ENCODE measurements around the gene STARD13.

The STARD13 gene

DNA sequence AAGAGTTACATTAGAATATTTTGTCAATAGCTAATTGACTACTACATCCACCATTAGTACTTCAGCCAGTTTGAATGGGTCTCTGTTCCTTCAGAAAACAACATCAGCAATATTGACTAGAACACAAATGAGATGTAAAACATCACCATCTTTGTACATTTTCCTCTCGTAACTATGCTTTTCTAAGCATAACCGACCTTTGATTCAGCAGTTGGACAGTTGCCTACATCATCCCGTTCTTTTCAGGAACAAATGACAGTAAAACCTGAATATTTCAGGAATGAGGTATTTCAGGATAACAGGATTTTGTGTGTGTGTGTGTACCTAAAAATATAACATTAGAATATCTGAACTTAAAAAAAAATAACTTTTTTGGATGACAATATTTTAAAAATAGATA is 60.9 kb downstream of the STARD13 start:
- no peak for DNase-seq

DNA sequence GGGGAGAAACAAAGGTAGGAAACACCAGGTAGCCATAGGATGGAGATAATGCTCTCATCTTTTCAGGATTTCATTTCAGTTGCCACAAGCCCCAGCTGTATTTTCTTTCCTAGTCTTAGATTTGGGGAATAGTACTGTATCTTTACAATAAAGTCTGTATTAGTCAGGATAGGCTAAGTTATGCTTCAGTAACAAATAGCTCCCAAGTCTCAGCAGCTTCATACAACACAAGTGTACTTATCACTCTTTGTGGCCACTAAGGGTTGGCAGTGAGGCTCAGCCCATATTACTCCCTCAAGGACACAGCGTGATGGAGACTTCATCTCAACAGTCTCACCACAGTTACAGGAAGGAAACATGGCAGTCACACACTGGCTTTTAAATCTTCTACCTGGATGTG is 61.4 kb downstream of the STARD13 start:
- DNase-seq: no peak

DNA sequence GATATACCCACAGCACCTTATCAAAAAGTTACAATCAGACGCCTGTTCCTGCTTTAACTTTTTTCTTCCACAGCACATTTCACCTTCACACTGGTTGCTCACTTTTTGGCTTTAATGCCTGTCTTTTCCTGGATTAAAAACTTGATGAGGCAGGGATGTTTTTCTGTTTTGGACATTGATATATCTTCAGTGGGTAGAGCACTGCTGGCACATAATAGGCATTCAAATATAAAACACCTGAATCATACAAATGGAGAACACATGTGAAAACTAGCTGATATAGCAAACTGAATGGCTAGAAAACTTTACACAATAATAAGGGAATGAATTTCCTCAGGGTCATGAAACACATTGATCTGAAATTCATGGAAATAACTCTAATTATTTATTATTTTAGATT is 65.6 kb downstream of the STARD13 start:
- no peak for DNase-seq

DNA sequence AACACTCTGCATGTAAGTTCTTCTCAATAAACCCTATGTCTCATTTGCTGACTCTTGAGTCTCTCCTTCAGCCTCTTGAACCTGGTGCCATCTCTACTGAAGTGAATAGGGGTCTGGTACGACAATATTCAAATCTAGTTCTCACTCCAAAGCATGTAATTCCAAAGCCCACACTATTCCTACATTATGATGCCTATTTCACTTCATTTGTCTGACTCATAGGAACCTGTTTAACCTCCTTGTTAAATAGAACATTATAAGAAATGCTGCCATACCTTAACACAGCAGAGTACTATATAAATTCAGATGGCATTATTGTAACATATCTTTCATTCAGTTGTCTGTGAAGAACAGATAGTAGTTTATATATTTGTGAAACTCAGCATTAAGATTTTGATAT is 67.1 kb downstream of the STARD13 start:
- DNase-seq: no peak

DNA sequence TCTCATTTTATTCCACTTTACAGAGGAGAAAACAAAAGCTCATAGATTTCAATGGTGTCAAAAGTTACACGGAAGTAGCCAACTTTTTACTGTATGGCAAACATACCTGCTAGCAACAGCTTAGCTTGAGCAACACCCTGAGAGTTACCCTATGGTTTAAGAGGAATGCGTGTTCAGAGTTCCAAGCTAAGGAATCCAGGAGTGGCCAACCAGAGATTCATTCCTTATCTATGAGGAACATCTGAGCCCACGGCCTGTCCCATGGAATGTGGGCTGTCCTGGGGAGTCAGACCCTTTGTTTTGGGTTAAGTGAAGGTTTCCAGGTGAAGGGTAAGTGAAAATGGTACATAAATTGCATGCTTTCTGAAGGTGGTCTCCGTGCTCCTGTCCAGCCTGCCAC is 67.5 kb downstream of the STARD13 start:
- DNase-seq: no peak

DNA sequence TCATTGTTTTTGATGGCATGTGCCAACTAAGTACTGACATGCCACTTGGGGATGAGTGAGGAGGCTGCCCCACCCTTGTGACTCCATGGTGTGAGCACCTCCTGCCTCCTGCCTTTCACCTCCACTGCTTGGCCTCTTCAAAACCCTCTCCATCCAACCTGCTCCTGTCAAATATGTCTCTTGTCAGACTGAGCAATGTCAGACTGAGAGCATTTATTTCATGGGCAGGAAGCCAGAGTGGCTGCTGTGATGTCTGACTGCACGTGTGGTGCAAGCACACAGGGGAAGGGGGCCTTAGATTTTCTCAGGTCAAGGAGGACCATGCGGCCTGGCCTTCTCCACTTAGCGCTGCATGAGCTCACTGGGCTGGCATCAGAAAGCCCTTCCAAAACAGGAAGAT is 68.3 kb downstream of the STARD13 start:
- no peak for DNase-seq

DNA sequence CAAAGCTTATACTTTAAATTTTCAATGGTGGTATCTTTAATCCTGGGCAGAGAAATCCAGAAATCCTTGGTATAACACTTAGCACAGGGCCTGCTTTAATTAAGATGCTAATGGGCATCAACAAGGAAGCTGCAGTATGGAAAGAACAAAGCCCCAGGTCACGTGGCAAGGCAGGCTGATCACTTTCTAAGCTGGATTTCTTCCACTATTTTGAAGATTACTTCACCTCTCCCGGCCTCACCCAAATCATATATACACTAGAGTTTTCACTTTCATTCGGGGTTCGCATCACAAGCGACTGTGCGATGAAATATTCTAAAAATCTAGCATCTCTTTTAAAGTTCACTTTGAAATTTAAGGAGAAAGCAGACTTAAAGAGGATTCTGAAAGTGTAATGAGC is 71.8 kb downstream of the STARD13 start:
- DNase-seq: no peak

DNA sequence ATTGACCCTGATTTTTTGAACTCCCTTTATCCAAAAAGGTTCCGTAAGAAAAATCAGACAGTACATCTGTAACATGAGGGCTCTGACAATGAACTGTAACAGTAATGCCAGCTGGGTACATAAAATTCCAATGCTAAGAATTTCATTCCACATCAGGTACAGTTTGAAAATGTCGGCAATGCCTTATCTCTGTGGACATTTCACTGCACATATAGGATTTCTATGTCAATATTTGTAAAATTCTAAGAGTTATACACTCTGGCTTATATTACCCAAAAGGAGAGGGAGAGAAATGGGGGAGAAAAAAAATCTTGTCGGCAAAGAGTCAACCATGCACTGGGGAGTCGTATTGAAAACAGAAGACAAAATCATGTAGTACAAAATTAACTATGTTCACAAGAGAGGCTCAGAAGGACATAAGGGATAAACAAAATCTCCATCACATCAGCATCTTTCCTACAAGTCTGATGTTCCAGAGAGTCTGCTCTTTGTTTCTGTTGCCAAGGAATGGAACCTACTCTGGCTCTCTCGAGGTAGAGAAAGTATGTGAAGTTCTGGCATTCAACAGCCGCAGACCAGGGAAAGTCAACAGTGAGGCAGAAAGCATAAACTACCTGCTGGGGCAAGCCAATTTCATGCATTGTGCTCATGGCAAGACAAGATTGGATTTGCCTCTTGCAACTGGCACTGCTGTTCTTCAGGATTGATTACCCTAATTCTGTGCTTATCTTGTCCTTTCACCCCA is 72.4 kb downstream of the STARD13 start:
- DNase-seq: no peak

DNA sequence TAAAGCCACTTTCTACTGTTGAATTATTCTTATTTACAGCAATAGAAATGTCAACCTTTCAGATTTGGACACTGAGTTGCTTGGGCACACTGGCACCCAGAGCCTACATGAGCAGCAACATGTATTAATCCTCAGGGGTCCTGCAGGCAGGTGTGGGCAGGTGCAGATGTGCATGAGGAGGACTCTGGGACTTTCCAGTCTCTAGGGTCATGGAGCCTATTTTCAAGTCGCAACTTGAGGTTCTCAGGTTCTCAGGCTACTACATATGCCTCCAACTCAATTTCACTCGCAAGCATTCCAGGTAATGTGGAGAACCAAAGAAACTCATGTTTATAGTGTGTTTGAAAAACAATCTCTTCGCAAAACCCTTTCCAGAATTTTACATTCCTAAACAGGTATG is 73.2 kb downstream of the STARD13 start:
- DNase-seq: no peak

DNA sequence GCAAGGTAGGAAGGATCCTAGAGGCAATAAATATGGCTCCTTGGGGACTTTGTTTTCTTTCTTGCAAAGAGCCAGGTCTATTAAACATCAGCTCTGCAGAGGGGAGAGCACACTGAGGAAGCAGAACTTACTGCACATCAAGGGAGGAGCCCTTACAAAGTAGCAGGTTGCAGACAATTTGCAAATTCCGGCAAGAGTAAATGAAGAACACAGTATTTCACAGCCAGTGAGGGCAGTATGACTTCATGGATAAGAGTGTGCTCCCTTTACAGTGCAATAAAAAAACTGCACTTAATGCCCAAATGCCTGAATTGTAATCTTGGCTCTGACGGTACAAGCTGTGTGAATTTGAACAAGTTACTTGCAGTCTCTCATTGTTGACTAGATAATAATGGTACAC is 75.5 kb downstream of the STARD13 start:
- DNase-seq: no peak

DNA sequence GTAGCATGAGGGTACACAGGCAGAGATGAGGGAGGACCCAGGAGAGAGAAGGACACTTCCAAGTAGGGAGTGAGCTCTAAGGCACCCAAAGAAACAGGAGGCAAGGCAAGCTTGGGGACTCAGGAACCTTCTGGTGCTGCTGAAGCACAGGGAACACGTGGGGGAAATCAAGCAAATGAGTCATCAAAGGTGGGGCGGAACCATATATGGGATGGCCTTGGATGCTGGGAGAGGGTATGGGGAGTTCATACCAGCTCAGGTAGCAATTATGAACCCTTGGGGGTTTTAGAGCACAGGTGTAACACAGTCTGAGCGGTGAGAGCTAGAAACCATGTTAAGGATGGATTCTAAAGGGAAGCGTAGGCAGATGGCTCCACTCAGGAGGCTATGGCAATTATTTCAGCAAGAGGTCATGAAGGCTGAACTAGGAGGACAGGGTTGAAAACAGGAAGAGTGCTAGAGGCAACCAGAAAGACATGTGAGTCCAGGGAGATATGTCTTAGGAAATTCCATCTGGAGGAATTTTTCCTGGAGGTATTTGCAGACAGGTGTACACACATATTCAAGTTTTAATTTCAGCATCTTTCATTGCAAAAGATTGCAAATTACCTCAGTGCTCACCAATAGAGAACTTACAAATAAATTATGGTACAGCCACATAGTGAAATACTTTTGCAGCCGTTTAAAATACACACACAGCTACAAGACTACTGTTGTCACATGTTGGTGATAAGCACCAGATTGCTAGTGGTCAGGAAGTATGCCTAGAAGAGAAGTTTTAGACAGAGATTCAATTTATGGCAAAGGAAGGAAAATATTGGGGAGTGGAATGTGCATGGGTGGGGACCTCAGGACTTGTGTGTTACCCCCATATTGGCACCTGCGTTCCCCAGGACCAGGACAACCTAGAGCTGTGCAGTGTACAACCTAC is 77.0 kb downstream of the STARD13 start:
- DNase-seq: no peak

DNA sequence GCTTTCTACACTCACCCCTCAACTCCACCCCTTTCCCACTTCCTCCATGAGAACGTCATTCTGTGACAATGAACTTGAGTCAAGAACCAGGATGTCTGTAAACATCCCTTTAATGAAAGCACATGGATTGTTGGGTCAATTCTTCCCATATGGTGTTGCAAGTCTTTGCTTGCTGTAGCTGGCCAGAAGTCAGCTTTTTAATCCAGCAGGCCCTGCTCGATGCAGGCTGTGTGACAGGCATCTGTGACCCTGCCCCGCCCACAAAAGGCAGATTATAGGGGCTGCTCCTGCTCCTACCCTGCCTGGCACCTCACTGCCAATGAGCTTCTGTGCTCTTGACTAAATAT is 78.0 kb downstream of the STARD13 start:
- DNase-seq: no peak

DNA sequence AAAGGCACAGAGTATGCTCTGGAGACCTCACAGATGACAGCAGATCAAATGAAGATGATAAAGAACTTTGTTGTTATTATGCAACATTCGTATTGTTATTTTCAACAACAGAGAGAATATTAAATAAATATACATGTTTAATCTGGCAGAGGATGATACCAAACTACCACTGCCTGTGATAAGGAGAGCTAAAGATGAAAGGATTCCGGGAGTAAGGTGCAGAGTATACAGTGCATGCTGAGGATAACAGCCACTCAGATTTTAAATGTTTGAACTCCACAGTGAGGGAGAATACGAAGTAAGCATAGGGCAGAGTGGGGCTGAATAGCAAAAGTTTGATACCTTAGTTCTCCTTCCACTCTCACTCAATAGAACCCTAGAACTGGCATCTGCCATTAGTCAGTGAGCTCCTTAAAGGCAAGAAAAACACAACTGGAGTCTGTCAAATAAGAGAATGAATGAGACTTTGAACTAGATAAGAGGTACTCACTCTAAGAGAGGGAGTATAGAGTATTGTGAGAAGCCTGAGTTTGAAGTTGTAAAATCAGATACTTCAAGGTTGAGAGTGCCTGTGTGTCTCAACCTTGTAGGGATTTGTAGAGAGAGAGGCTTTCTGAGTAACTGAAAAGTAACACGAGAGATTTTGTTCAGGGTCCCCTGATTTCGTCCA is 78.5 kb downstream of the STARD13 start:
- no peak for DNase-seq

DNA sequence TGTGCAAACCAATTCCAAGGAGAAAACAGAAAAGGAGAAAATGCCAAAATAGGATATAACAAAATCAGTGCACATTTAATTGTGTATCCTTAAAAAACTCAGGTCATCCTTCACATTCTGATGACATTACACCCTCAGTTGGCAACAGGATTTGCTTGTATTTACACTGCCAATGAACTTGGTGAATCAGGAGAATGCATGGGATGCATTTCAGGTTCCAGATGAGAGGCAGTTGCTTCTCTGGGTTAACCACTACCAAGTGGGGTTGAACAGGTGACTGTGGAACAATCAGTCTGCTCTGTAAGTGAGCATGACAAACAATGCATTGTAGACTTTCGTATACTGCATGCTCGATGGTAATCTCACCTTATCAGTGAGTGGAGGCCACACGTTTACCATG is 79.1 kb downstream of the STARD13 start:
- no peak for DNase-seq

DNA sequence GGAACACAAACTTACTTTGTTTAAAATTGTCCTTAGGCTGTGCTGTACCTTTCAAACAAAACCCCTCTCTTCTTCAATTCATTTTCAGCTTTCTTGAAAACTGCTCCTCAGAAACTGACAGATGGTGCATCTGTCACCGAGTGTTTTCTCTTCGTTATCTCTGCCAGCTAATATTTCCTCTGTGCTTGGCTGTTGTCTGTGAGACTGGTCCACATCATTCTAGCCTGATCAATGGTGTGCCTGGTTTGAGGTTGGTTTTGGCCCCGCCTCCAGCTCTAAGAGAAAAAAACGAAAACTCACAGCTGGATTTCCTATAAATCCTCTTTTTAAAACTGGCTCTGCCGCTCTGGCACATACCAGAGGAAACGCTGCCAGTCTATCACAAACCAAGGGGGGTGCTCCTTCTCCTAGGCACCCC is 79.7 kb downstream of the STARD13 start:
- DNase-seq: no peak

DNA sequence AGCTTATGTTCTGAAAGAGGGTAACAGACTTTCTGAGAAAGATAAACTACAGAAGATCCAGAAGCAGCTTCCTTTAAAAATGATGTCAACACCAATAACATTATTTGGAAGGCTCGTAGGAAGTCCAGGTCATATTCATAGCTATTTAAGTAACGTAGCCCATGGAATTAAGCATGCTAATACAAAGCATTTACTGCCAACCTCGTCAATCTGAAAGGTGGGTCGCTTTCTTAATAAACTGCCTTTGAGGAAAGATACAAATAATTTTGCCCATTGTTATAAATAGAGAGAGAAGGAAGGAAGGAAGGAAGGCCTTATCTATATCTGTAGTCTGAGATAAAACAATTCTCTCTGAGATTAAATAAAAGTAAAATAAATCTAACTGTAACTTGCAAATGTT is 80.3 kb downstream of the STARD13 start:
- DNase-seq: no peak

DNA sequence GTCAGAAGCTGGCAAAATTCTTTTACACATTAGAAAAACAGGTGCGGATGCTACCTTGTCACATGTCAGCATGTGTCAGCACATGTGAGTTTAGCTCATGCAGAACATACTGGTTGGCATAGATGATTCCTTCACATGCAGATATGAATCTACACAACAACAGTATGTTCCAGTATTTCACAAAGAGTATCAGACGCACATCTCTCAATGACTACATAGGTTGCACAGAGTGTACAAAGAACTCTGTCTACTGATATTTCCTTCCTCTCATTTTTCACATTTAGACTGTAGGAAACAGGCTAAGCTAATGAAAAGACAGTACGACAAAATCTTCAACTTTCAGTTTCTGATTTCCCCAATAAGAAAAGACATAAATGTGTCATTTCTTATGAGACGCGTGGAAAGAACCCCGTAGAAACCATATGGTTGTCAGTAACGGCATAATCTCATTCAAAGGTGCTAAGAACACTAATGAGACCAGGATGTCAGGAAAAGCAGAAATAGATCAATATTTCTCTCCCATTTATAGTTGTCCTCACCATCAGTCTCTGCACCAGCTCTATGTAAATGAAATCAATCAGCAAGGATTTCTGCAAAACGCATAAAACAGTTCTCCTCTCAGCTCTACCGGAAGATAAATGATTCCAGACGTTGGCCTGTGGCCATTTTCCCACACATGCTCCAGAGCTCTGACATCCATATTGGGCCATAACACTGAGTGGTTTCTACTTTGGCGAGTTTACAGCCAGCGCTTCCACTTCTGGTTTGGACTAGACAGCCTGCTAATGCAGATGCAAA is 81.2 kb downstream of the STARD13 start:
- no peak for DNase-seq

DNA sequence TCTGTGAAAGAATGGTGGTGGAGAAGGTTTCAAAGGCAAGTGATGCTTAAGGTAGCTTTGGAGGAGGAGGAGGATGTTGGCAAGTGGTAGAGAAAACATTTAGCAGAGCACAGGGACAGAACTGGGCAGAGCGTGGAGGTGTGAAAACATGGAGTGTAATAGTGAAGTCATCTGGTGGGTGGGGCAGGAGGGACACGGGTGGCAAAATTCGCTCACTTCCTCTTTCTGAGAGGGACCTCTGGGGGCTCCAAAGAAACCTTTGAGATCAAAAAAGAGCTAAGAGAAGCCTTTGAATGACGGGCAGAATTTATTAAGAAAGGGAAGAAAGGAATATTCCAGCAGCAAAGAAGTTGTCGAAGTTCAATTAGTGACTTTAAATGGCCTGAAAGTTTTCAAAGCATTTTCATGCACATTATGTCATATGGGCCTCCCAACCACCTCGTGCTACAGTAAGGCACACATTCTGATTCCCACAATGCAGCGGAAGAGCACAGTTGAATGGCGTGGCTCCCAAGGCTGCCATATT is 82.8 kb downstream of the STARD13 start:
- no peak for DNase-seq

DNA sequence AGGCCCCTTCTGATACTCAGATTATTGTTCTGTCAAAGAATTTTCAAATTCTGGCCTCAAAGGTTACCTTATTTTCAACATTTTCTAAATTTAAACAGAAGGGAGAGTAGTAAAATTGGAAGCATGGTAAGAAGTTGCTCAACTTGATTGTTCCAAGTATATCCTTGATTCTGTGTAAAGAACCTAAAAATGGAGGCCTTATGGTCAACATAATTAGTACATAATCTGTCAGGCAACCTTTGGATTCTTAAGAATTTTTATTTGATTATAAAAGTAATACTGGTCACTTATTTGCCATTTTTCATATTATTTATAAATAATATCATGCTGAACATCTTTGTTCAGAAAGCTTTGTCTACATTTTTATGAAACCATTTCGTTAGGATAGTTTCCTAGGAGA is 83.9 kb downstream of the STARD13 start:
- DNase-seq: no peak

DNA sequence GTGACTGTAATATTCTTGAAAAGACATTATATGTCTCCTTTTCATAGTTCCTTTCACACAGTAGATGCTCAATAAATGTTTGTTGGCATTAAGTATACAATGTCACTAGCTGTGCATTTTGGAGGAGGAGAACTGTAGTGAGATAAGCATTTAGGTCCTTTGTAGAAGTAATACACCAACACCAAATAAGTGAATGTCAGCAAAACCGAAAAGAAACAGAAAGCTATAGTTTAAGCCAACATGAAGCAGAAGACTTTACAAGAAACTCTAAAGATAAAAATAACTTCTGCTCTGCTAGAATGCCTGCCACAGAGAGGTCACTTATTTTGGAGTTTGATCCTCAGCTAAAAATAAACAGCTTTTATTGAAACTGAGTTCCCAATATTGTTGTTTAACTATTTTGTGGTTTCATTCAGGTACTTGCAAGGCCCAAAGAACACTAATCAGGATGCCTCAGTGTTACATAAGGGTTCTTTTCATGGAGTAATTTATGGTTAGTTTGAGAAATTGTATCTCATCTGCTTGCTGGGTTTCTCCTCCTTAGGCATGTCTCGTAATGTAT is 86.2 kb downstream of the STARD13 start:
- DNase-seq: no peak

DNA sequence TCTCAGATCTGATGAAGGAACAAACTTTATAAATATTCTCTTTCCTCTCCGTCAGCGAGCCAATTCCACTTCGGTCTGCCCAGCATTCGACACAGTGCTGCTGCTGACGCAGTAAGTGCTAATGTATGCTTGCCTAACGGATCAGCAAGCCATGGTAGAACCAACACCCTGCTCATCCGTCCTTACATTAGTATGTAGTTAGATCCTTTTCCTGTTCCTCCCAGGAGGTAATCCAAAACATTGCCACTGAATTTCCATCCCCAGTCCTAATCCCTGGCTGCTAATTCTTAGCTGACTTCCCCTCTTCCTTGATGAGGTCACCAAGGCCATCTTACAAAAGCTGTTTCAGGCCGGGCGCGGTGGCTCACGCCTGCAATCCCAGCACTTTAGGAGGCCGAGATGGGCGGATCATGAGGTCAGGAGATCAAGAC is 88.0 kb downstream of the STARD13 start:
- DNase-seq: no peak

DNA sequence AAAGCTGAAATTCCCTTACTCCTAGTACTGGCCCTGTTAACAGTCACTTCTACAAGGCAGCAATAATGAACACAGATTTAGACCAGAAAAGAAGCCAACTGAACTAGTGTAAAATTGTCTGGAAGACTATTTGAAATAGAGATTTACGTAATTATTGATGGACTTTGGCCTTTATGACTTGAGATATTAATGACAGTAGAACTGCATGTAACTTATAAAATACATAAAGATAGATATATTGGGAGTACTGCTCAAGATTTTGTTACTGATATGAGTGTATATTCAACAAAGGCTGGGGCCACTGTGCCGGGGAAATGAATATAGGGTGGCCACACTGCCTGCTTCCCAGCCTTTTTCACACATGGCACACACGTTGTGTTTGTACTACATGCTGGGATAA is 88.8 kb downstream of the STARD13 start:
- no peak for DNase-seq
